Common myeloid progenitor, CD34-positive (primary cell): ENCODE measurements around the gene SASH1.

Source experiments
- CTCF ChIA-PET: fragments of 350-600 bp; sonication (Branson Sonifier 250); formaldehyde crosslinking; loops from one replicate; lab custom pipeline; 2021; ENCODE audit warnings: antibody characterized with exemption; lab: Charles Lee
- POLR2A ChIA-PET: fragments of 350-600 bp; sonication (Branson Sonifier 250); formaldehyde crosslinking; loops from one replicate; lab custom pipeline; 2021; ENCODE audit warnings: antibody characterized with exemption; lab: Charles Lee
- DNase-seq, 3 donors: peaks; one replicate each; pipeline versions ENCODE4 v3.0.0 to v3.0.0-alpha.2; 2013
- H3K27ac ChIP-seq, 2 experiments: 1 replicate in 1 of 2; 2 replicates in 1 of 2; pipeline ENCODE4 v1.7.0; 2013; ENCODE audit warnings: inconsistent platforms in 2 of 2, low read length in 2 of 2, mild to moderate bottlenecking in 2 of 2, low read depth in 1 of 2, moderate library complexity in 1 of 2; ENCODE audit not compliant: severe bottlenecking in 2 of 2, insufficient read depth in 1 of 2, poor library complexity in 1 of 2
- H3K27me3 ChIP-seq, 5 experiments: replicated peaks in 2 of 5; 1 replicate in 3 of 5; 2 replicates in 2 of 5; pipeline versions ENCODE4 v1.6.1 to v1.7.0; 2013; ENCODE audit warnings: low read length in 4 of 5, mild to moderate bottlenecking in 2 of 5, moderate library complexity in 2 of 5, inconsistent platforms in 1 of 5; ENCODE audit not compliant: insufficient read depth in 5 of 5, control insufficient read depth in 4 of 5
- H3K36me3 ChIP-seq, 4 experiments: 1 replicate in 2 of 4; 2 replicates in 2 of 4; pipeline versions ENCODE4 v1.6.1 to v1.7.0; 2013; ENCODE audit warnings: low read length in 3 of 4, control low read depth in 1 of 4, mild to moderate bottlenecking in 1 of 4; ENCODE audit not compliant: control insufficient read depth in 4 of 4, insufficient read depth in 4 of 4
- H3K4me1 ChIP-seq, 4 experiments: 1 replicate in 3 of 4; 2 replicates in 1 of 4; pipeline versions ENCODE4 v1.6.1 to v1.7.1; 2013; ENCODE audit warnings: low read length in 3 of 4, mild to moderate bottlenecking in 3 of 4, control low read depth in 1 of 4, inconsistent platforms in 1 of 4, moderate library complexity in 1 of 4; ENCODE audit not compliant: control insufficient read depth in 4 of 4, insufficient read depth in 4 of 4; ENCODE audit errors: control extremely low read depth in 1 of 4
- H3K4me3 ChIP-seq, 7 experiments: 1 replicate in 4 of 7; 2 replicates in 3 of 7; pipeline versions ENCODE4 v1.5.1 to v1.7.0; 2013; ENCODE audit warnings: mild to moderate bottlenecking in 7 of 7, low read length in 6 of 7, moderate library complexity in 6 of 7, inconsistent platforms in 2 of 7, low read depth in 2 of 7, control low read depth in 1 of 7; ENCODE audit not compliant: insufficient read depth in 4 of 7, control insufficient read depth in 1 of 7; ENCODE audit errors: extremely low read depth in 1 of 7
- H3K9me3 ChIP-seq, 5 experiments: 1 replicate in 4 of 5; 2 replicates in 1 of 5; pipeline versions ENCODE4 v1.6.1 to v1.7.1; 2013; ENCODE audit warnings: low read length in 4 of 5, mild to moderate bottlenecking in 2 of 5, inconsistent platforms in 1 of 5, low read depth in 1 of 5, moderate library complexity in 1 of 5; ENCODE audit not compliant: control insufficient read depth in 4 of 5, insufficient read depth in 2 of 5; ENCODE audit errors: control extremely low read depth in 1 of 5
- WGBS: methylation state at CpG from one replicate; pipeline ENCODE4 v1.1.5; 2013; ENCODE audit not compliant: insufficient coverage; 5-methylcytosine and 5-hydroxymethylcytosine counted together

Gene SASH1

DNA sequence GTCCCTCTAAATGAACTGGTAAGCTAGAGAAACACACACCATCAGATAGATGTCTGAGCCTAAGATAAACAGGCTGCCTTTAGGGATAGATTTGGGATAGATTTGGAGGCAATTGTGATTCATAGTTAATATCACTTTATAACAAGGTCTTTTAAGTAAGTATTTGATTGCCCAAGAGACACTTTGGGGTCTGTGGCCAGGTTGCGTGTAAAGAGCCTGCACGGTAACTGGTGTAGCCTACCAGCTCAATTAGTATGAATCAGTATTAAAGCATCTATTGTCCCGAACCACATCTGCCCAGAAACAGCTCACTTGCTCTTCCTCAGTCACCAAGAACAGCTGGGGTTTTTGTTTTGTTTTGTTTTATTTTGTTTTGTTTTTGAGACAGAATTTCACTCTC, 193.3 kb downstream of the SASH1 start:
- no peaks in the 10 kb centered on the region for H3K36me3 ChIP-seq
- H3K27me3 ChIP-seq = peaks cover 0 to 2% (median 0%) of the 10 kb centered on the region in 5 experiments
- ChIA-PET POLR2A (no interaction called here), CTCF (interaction anchor here (0.6 to 1.3 kb wide), 2 partner anchors 13 to 24 kb away, joined by 3 read pairs; no protein-coding TSS in a partner anchor)
- no CpG with 5 or more reads among the region's 3 CpGs for WGBS
- no peak for DNase-seq
- H3K27ac ChIP-seq = no peak overlapping the region
- H3K4me3 ChIP-seq = no peak overlapping the region
- H3K9me3 ChIP-seq = no peaks in the 10 kb centered on the region
- peaks cover 0 to 7% (median 0%) of the 10 kb centered on the region in 4 experiments for H3K4me1 ChIP-seq

DNA sequence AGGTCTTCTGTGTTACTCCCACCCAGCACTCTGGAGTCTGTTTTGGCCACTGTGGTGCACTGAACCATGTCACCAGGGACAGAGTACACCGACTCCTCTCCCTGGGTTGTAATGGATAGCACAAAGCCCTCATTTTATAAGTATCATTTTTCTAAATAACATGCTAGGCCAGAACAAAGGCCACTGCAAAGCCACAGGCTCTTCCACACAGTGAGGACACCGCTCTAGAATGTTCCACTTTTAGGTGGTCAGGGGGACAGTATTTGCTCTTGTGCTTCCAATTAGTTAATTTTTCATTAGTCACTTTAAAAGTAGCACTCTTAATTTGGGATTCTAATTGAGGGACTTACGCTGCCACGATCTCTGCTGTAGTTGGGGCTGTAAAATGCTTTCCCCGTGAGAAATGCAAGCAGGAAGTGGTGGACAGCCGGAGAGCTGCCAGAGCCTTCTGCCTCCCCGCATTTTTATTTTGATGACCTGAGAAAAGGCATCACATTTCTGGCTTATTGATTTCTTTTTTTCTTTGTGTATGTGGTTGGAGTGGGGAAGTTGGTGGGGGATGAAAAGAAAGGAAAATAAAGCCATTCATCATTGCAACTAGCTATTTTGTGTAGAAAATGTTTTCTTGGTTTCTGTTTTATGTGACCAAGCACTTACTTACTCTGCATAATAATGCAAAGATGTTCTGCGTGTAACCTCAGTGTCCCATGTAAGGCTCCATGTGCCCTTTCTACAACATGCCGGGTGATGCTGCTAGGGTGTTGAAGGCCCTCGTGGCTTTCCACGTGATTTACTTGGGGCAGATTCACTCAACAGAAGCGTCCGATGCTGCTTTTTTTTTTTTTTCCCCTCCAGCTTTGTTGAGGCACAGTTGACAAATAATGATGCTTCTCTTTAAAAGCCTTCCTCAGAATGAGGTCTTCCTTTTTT, 195.9 kb downstream of the SASH1 start:
- ChIA-PET CTCF (no interaction called here), POLR2A (interaction anchor here (1.4 kb wide), 1 partner anchor 12 kb away, joined by 4 read pairs; no protein-coding TSS in a partner anchor)
- no peaks in the 10 kb centered on the region for H3K36me3 ChIP-seq
- DNase-seq = peak in 2 of 3 donors; percentile 17 to 38
- peaks cover 0 to 2% (median 0%) of the 10 kb centered on the region in 5 experiments for H3K27me3 ChIP-seq
- H3K27ac ChIP-seq = no peak overlapping the region
- WGBS = 65% methylated on average over 9 of the region's 13 CpGs
- H3K4me3 ChIP-seq = peak overlapping the region in 1 of 7 experiments; percentile 30
- H3K9me3 ChIP-seq = no peaks in the 10 kb centered on the region
- H3K4me1 ChIP-seq = peaks cover 0 to 7% (median 0%) of the 10 kb centered on the region in 4 experiments

DNA sequence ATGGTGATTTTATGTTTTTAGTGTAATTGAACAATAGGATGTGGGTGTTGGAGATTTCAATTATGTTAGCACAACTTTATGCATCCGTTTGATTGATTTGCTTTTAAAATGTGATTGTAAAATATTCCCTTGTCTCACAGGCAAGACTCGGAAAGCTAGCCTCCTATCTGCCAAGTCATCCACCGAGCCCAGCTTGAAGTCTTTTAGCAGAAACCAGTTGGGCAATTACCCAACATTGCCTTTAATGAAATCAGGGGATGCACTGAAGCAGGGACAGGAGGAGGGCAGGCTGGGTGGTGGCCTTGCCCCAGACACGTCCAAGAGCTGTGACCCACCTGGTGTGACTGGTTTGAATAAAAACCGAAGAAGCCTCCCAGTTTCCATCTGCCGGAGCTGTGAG, 200.9 kb downstream of the SASH1 start:
- Histone ChIP-seq H3K4me3 (no peak overlapping the region), H3K9me3 (no peaks in the 10 kb centered on the region), H3K27me3 (no peaks in the 10 kb centered on the region), H3K4me1 (peaks cover 0 to 3% (median 0%) of the 10 kb centered on the region in 4 experiments), H3K27ac (no peak overlapping the region), H3K36me3 (no peaks in the 10 kb centered on the region)
- ChIA-PET POLR2A (no interaction called here), CTCF (no interaction called here)
- WGBS = 93% methylated on average over 5 of the region's 6 CpGs
- no peak for DNase-seq

DNA sequence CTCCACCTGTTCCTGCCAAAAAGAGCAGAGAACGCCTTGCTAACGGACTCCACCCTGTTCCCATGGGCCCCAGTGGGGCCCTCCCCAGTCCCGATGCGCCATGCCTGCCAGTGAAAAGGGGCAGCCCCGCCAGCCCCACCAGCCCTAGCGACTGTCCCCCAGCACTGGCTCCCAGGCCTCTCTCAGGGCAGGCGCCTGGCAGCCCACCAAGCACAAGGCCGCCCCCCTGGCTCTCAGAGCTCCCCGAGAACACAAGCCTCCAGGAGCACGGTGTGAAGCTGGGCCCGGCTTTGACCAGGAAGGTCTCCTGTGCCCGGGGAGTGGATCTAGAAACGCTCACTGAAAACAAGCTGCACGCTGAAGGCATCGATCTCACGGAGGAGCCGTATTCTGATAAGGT, 201.8 kb downstream of the SASH1 start:
- H3K4me3 ChIP-seq = no peak overlapping the region
- no peaks in the 10 kb centered on the region for H3K36me3 ChIP-seq
- WGBS = 98% methylated on average over 17 of the region's 17 CpGs
- no peak overlapping the region for H3K27ac ChIP-seq
- no peaks in the 10 kb centered on the region for H3K4me1 ChIP-seq
- no peaks in the 10 kb centered on the region for H3K9me3 ChIP-seq
- ChIA-PET POLR2A (no interaction called here), CTCF (interaction anchor here (1.2 kb wide), 1 partner anchor 13 kb away, joined by 3 read pairs; no protein-coding TSS in a partner anchor)
- no peaks in the 10 kb centered on the region for H3K27me3 ChIP-seq
- DNase-seq = no peak

DNA sequence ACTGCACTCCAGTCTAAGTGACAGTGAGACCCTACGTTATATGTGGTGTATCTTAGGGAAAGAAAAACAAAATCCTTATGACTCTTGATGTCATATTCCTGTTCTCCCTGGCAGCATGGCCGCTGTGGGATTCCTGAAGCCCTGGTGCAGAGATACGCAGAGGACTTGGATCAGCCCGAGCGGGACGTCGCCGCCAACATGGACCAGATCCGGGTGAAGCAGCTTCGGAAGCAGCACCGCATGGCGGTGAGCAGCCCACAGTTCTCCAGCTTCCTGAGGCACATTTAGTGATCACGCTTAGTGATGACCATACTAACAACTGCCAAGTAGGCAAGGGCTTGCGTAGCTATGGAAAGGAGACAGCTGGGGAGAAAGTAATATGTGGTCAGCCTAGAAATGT, 203.3 kb downstream of the SASH1 start:
- peaks cover 0 to 5% (median under 1%) of the 10 kb centered on the region in 4 experiments for H3K4me1 ChIP-seq
- no peaks in the 10 kb centered on the region for H3K9me3 ChIP-seq
- no peak overlapping the region for H3K27ac ChIP-seq
- no peaks in the 10 kb centered on the region for H3K36me3 ChIP-seq
- ChIA-PET POLR2A (interaction anchor here (1.1 kb wide), 1 partner anchor 11 kb away, joined by 3 read pairs; no protein-coding TSS in a partner anchor), CTCF (interaction anchor here (1.2 kb wide), 1 partner anchor 12 kb away, joined by 3 read pairs; no protein-coding TSS in a partner anchor)
- 100% methylated on average over 12 of the region's 14 CpGs for WGBS
- no peak overlapping the region for H3K4me3 ChIP-seq
- no peak for DNase-seq
- H3K27me3 ChIP-seq = no peaks in the 10 kb centered on the region

DNA sequence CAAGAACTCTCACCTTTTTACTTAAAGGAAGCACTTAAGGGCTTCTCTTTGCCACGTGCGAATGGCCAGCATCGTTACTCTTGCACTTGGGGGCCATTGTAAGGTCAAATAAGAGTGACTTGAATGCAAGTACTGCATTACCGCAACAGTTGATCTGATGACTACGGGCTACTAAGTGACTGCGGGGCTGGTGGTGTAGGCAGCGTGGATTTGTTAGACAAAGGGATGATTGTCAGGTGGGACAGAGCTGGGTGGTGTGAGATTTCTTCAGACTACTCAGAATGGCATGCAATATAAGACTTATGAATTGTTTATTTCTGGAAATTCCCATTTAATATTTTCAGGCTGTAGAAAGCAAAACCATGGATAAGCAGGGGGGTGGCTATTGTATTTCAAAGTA, 204.5 kb downstream of the SASH1 start:
- no peaks in the 10 kb centered on the region for H3K27me3 ChIP-seq
- H3K4me1 ChIP-seq = peaks cover 0 to 6% (median under 1%) of the 10 kb centered on the region in 4 experiments
- H3K36me3 ChIP-seq = no peaks in the 10 kb centered on the region
- H3K27ac ChIP-seq = no peak overlapping the region
- POLR2A ChIA-PET = interaction anchor here (1.1 kb wide), 1 partner anchor 12 kb away, joined by 3 read pairs; no protein-coding TSS in a partner anchor
- WGBS = 94% methylated on average over 7 of the region's 7 CpGs
- DNase-seq = no peak
- H3K4me3 ChIP-seq = no peak overlapping the region
- CTCF ChIA-PET = interaction anchor here (0.6 kb wide), 1 partner anchor 10 kb away, joined by 3 read pairs; no protein-coding TSS in a partner anchor
- H3K9me3 ChIP-seq = no peaks in the 10 kb centered on the region
